B cell (primary cell): ENCODE measurements around the gene GLRX5.

Experiments used
- EZH2 ChIP-seq: IDR thresholded peaks from 2 replicates; pipeline ENCODE4 v1.6.1; 2012; ENCODE audit warnings: borderline replicate concordance, low read depth, mild to moderate bottlenecking, moderate library complexity, low read length; ENCODE audit not compliant: insufficient read depth, poor library complexity, severe bottlenecking
- TF ChIP-seq, protein P1 (sequence below): fragments of 200-600 bp; IDR thresholded peaks from one replicate; pipeline ENCODE4 v1.8.0; 2022; ENCODE audit warnings: antibody characterized with exemption, mild to moderate bottlenecking

- TF ChIP-seq EZH2, result no peak
- TF ChIP-seq, protein P1, sequence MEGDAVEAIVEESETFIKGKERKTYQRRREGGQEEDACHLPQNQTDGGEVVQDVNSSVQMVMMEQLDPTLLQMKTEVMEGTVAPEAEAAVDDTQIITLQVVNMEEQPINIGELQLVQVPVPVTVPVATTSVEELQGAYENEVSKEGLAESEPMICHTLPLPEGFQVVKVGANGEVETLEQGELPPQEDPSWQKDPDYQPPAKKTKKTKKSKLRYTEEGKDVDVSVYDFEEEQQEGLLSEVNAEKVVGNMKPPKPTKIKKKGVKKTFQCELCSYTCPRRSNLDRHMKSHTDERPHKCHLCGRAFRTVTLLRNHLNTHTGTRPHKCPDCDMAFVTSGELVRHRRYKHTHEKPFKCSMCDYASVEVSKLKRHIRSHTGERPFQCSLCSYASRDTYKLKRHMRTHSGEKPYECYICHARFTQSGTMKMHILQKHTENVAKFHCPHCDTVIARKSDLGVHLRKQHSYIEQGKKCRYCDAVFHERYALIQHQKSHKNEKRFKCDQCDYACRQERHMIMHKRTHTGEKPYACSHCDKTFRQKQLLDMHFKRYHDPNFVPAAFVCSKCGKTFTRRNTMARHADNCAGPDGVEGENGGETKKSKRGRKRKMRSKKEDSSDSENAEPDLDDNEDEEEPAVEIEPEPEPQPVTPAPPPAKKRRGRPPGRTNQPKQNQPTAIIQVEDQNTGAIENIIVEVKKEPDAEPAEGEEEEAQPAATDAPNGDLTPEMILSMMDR, result no peak
These were observed 36.1 kb upstream of the GLRX5 start for GRCh38 chr14:95498622-95499353.
